NCI-H1092 treated with DMSO at 0.1 percent for 48 hours (cell line): ENCODE data around the gene SALL2.
"Not testable (repeated sequence)": the region's sequence is repeated elsewhere in the genome, so short reads cannot be mapped to it uniquely, and the experiment has no call there.

Source experiments
- DNase-seq: peaks from one replicate; lab custom pipeline; 2025; lab: John Stamatoyannopoulos, UW

Gene SALL2

GRCh38 chr14:21525962-21526671 is at the start of gene SALL2:
TSS of gene SALL2 (minus strand) at chr14:21526346. CDS start at chr14:21526127, 219 bp downstream.
- peak; percentile 96 for DNase-seq

GRCh38 chr14:21575661-21576060 is 49.5 kb upstream of the SALL2 start:
- DNase-seq, result no peak

GRCh38 chr14:21572604-21573003 is 46.5 kb upstream of the SALL2 start:
- DNase-seq, result no peak

- DNase-seq, result no peak
Measured at GRCh38 chr14:21558703-21559170, 32.6 kb upstream of the SALL2 start.

- DNase-seq, result peak; percentile 96
Measured at GRCh38 chr14:21557084-21557901, 31.1 kb upstream of the SALL2 start.

- no peak for DNase-seq
Measured at GRCh38 chr14:21556378-21557083, 30.4 kb upstream of the SALL2 start.

- DNase-seq, result no peak
Measured at GRCh38 chr14:21553266-21553665, 27.1 kb upstream of the SALL2 start.

GRCh38 chr14:21544588-21544987 is 18.4 kb upstream of the SALL2 start:
- not testable (repeated sequence) for DNase-seq

GRCh38 chr14:21543963-21544362 is 17.8 kb upstream of the SALL2 start:
- peak; percentile 48 for DNase-seq

- peak; percentile 71 for DNase-seq
Measured at GRCh38 chr14:21543521-21543960, 17.4 kb upstream of the SALL2 start.

GRCh38 chr14:21541413-21542074 is 15.4 kb upstream of the SALL2 start:
- no peak for DNase-seq

- DNase-seq, result no peak
Measured at GRCh38 chr14:21539189-21539940, 13.2 kb upstream of the SALL2 start.

GRCh38 chr14:21537090-21537424 is 10.9 kb upstream of the SALL2 start:
- no peak for DNase-seq

GRCh38 chr14:21536418-21537089 is 10.4 kb upstream of the SALL2 start:
- peak; percentile 20 for DNase-seq

GRCh38 chr14:21535545-21536417 is 9.6 kb upstream of the SALL2 start:
- no peak for DNase-seq

GRCh38 chr14:21534576-21534975 is 8.4 kb upstream of the SALL2 start:
- no peak for DNase-seq

GRCh38 chr14:21533294-21533693 is 7.1 kb upstream of the SALL2 start:
- no peak for DNase-seq

- DNase-seq, result no peak
Measured at GRCh38 chr14:21529515-21529914, 3.4 kb upstream of the SALL2 start.
